Fibroblast of lung (primary cell): Measurements from ENCODE around the gene PPFIBP2. TPM values are rescaled to one million over a fixed set of nuclear protein-coding genes. Genes with fewer than 3 reads are reported as not detected.

Source experiments
- DNase-seq, 2 donors: peaks; one replicate each; pipeline versions ENCODE4 v3.0.0 to v3.0.0-alpha.2; 2010; ENCODE audit warnings: low read depth in 2 of 2
- H2AFZ ChIP-seq: 2 replicates; pipeline ENCODE4 v1.5.1; 2012; ENCODE audit warnings: low read length, control low read depth, inconsistent platforms
- H3K27ac ChIP-seq: 2 replicates; pipeline ENCODE4 v1.5.1; 2011; ENCODE audit warnings: low read length, control low read depth; ENCODE audit not compliant: insufficient read depth
- H3K27me3 ChIP-seq: 2 replicates; pipeline ENCODE4 v1.5.1; 2011; ENCODE audit warnings: mild to moderate bottlenecking, low read length; ENCODE audit not compliant: control insufficient read depth, insufficient read depth
- H3K36me3 ChIP-seq: 2 replicates; pipeline ENCODE4 v1.5.1; 2011; ENCODE audit warnings: low read length; ENCODE audit not compliant: control insufficient read depth, insufficient read depth
- H3K4me1 ChIP-seq: 2 replicates; pipeline ENCODE4 v1.5.1; 2011; ENCODE audit warnings: low read length; ENCODE audit not compliant: control insufficient read depth, insufficient read depth; ENCODE audit errors: extremely low read depth
- H3K4me2 ChIP-seq: 2 replicates; pipeline ENCODE4 v1.5.1; 2011; ENCODE audit warnings: low read length, control low read depth; ENCODE audit not compliant: insufficient read depth; ENCODE audit errors: extremely low read depth
- H3K4me3 ChIP-seq, 4 experiments: fragments of 200-600 bp in 1 of 4; sonication (generic) in 1 of 4; replicated peaks in 1 of 4; 2 replicates each; pipeline ENCODE4 v1.5.1; 2011 to 2016; ENCODE audit warnings: low read length in 4 of 4, low read depth in 3 of 4, mild to moderate bottlenecking in 3 of 4, control low read depth in 2 of 4, inconsistent platforms in 1 of 4, mixed read lengths in 1 of 4; ENCODE audit not compliant: insufficient read depth in 1 of 4; ENCODE audit errors: control extremely low read depth in 1 of 4
- H3K79me2 ChIP-seq: 2 replicates; pipeline ENCODE4 v1.5.1; 2012; ENCODE audit warnings: mild to moderate bottlenecking, low read length, inconsistent platforms; ENCODE audit not compliant: control insufficient read depth, insufficient read depth
- H3K9ac ChIP-seq: 2 replicates; pipeline ENCODE4 v1.5.1; 2011; ENCODE audit warnings: mild to moderate bottlenecking, low read length, control low read depth; ENCODE audit not compliant: insufficient read depth
- H3K9me3 ChIP-seq: 2 replicates; pipeline ENCODE4 v1.5.1; 2012; ENCODE audit warnings: low read depth, low read length; ENCODE audit not compliant: control insufficient read depth, insufficient read depth
- H4K20me1 ChIP-seq: 2 replicates; pipeline ENCODE4 v1.5.1; 2011; ENCODE audit warnings: low read length; ENCODE audit not compliant: control insufficient read depth, insufficient read depth; ENCODE audit errors: extremely low read depth
- CTCF ChIP-seq, 2 donors: IDR thresholded peaks in 1 of 2; conservative IDR thresholded peaks in 1 of 2; 1 replicate in 1 of 2; 2 replicates in 1 of 2; pipeline ENCODE4 v1.5.1; 2011 to 2012; ENCODE audit warnings: low read length in 2 of 2, control low read depth in 1 of 2, inconsistent platforms in 1 of 2, low read depth in 1 of 2, mild to moderate bottlenecking in 1 of 2
- EZH2 ChIP-seq: IDR thresholded peaks from 2 replicates; pipeline ENCODE4 v1.5.1; 2012; ENCODE audit warnings: low read length, control low read depth, mild to moderate bottlenecking; ENCODE audit errors: missing control alignments
- polyA plus RNA-seq, 2 donors: library from polyadenylated mRNA; depleted of rRNA in 1 of 2; stranded (reverse) in 1 of 2; unstranded in 1 of 2; fragments of >200 nt; gene quantifications; 2 replicates each; pipeline ENCODE4 v1.2.1, GENCODE V29; 2011 to 2012; ENCODE audit warnings: missing spikeins in 1 of 2
- total RNA-seq: library from RNA; depleted of rRNA; stranded (reverse); fragments of >200 nt; gene quantifications from 2 replicates; pipeline ENCODE4 v1.2.1, GENCODE V29; 2014

Gene PPFIBP2
- total and polyA plus RNA-seq, 2 donors (not counting 1 experiment from before 2014, with no cell fraction given), result 11.4 to 38.8 TPM

- H3K27me3 ChIP-seq, result no peaks in the 10 kb centered on the region
Measured at GRCh38 chr11:7639643-7640025, 125.8 kb downstream of the PPFIBP2 start.

GRCh38 chr11:7640816-7641215 is 127.0 kb downstream of the PPFIBP2 start:
- Histone ChIP-seq H3K4me2 (no peak overlapping the region), H3K27me3 (no peaks in the 10 kb centered on the region), H3K4me3 (no peak overlapping the region), H3K4me1 (peaks cover 4% of the 10 kb centered on the region), H3K9ac (no peak overlapping the region), H3K36me3 (no peaks in the 10 kb centered on the region), H3K27ac (no peak overlapping the region), H2AFZ (no peak overlapping the region), H3K9me3 (no peaks in the 10 kb centered on the region), H3K79me2 (no peaks in the 10 kb centered on the region), H4K20me1 (no peaks in the 10 kb centered on the region)
- TF ChIP-seq CTCF (conservative IDR thresholded peaks at IDR 0.05 in 1 of 2, IDR thresholded peaks at IDR 0.05 in 1 of 2; ENCODE audit: low read depth in 1 of 2, low read length in 2 of 2) (no peak), EZH2 (no peak)
- DNase-seq, result no peak

More at GRCh38 chr11:7639643-7640025, 125.8 kb downstream of the PPFIBP2 start:
- H4K20me1 ChIP-seq, result no peaks in the 10 kb centered on the region
- H3K9ac ChIP-seq, result no peak overlapping the region
- no peaks in the 10 kb centered on the region for H3K36me3 ChIP-seq
- no peaks in the 10 kb centered on the region for H3K79me2 ChIP-seq
- no peak overlapping the region for H2AFZ ChIP-seq
- H3K4me2 ChIP-seq, result no peak overlapping the region
- H3K4me1 ChIP-seq, result peaks cover 4% of the 10 kb centered on the region
- DNase-seq, result no peak
- H3K9me3 ChIP-seq, result no peaks in the 10 kb centered on the region
- H3K27ac ChIP-seq, result no peak overlapping the region
- no peak overlapping the region for H3K4me3 ChIP-seq
- no peak for TF ChIP-seq EZH2
- no peak for TF ChIP-seq CTCF (conservative IDR thresholded peaks at IDR 0.05 in 1 of 2, IDR thresholded peaks at IDR 0.05 in 1 of 2; ENCODE audit: low read depth in 1 of 2, low read length in 2 of 2)

GRCh38 chr11:7642747-7643146 is 128.9 kb downstream of the PPFIBP2 start:
- H3K27me3 ChIP-seq, result no peaks in the 10 kb centered on the region

More at GRCh38 chr11:7642747-7643146, 128.9 kb downstream of the PPFIBP2 start:
- Histone ChIP-seq H3K9ac (no peak overlapping the region), H3K79me2 (no peaks in the 10 kb centered on the region), H3K4me1 (peaks cover under 1% of the 10 kb centered on the region), H2AFZ (no peak overlapping the region), H3K4me2 (no peak overlapping the region), H3K27ac (no peak overlapping the region), H3K36me3 (no peaks in the 10 kb centered on the region), H4K20me1 (no peaks in the 10 kb centered on the region), H3K9me3 (no peaks in the 10 kb centered on the region), H3K4me3 (no peak overlapping the region)
- no peak for DNase-seq
- no peak for TF ChIP-seq CTCF (conservative IDR thresholded peaks at IDR 0.05 in 1 of 2, IDR thresholded peaks at IDR 0.05 in 1 of 2; ENCODE audit: low read depth in 1 of 2, low read length in 2 of 2)
- TF ChIP-seq EZH2, result no peak
